Stimulated activated CD4-positive, alpha-beta T cell treated with anti-CD3 and anti-CD28 coated beads, Interleukin-1b, Interleukin-23, amount 100 ng/mL, for 24 hours (primary cell): ENCODE results near the gene MED13.
"Not testable (repeated sequence)": the region's sequence is repeated elsewhere in the genome, so short reads cannot be mapped to it uniquely, and the experiment has no call there.

Experiments used
- DNase-seq, 4 experiments: peaks; one replicate each; pipeline ENCODE4 v3.0.0-alpha.2; 2020; ENCODE audit warnings: low read depth in 4 of 4, low spot score in 1 of 4

MED13 gene

GRCh38 chr17:61908292-61909037 lies 156.6 kb downstream of the MED13 start:
- DNase-seq: no peak

GRCh38 chr17:61907361-61907760 lies 157.7 kb downstream of the MED13 start:
- DNase-seq: no peak

GRCh38 chr17:61904094-61904710 lies 160.9 kb downstream of the MED13 start:
- no peak for DNase-seq

GRCh38 chr17:61903251-61903650 lies 161.8 kb downstream of the MED13 start:
- no peak for DNase-seq

GRCh38 chr17:61897548-61898180 lies 167.4 kb downstream of the MED13 start:
- no peak for DNase-seq

- DNase-seq: no peak
Measured at GRCh38 chr17:61895391-61895790, 169.7 kb downstream of the MED13 start.

GRCh38 chr17:61894310-61894709 lies 170.8 kb downstream of the MED13 start:
- DNase-seq: not testable (repeated sequence)
